GM12878 (cell line): Measurements from ENCODE around the gene ARHGAP12. TPM values are rescaled to one million over a fixed set of nuclear protein-coding genes. Genes with fewer than 3 reads are reported as not detected.

Source experiments
- ATAC-seq: fragments of 200-7000 bp; cut with Tn5 transposase; 3 replicates; pipeline ENCODE4 v1.9.1; 2020; ENCODE audit warnings: mild to moderate bottlenecking, moderate library complexity
- BruUV-seq: library from RNA; stranded (reverse); fragments of 400-500 nt; replicated peaks from 2 replicates; lab custom pipeline; 2021; lab: Mats Ljungman, UMichigan
- CTCF ChIA-PET: fragments of 300-600 bp; sonication (Branson Sonifier 250); formaldehyde crosslinking; extraction: SDS; loops from one replicate; lab custom pipeline; 2021; ENCODE audit warnings: inconsistent platforms; lab: Yijun Ruan, JAX
- POLR2A ChIA-PET: fragments of 350-600 bp; formaldehyde crosslinking; extraction: SDS; loops from one replicate; lab custom pipeline; 2021; ENCODE audit warnings: inconsistent platforms; lab: Charles Lee
- RAD21 ChIA-PET: fragments of 300-600 bp; sonication (Branson Sonifier 250); formaldehyde crosslinking; loops from one replicate; lab custom pipeline; 2023; ENCODE audit warnings: antibody characterized with exemption; ENCODE audit not compliant: unreplicated experiment; lab: Charles Lee
- SMC1A ChIA-PET: fragments of 300-600 bp; sonication (Branson Sonifier 250); formaldehyde crosslinking; loops from one replicate; lab custom pipeline; 2023; ENCODE audit not compliant: unreplicated experiment, uncharacterized antibody; lab: Charles Lee
- DNase-seq: peaks from one replicate; pipeline ENCODE4 v3.0.0-alpha.2; 2011; ENCODE audit warnings: low read depth, low spot score
- FAIRE-seq: peaks from 3 replicates; lab custom pipeline; 2011; peaks lifted over from hg19 to GRCh38; lab: Jason Lieb, UNC
- H2AFZ ChIP-seq: 2 replicates; pipeline ENCODE4 v1.6.0; 2011; ENCODE audit warnings: low read depth, low read length, control low read depth; ENCODE audit not compliant: control insufficient read depth
- H3K27ac ChIP-seq: 2 replicates; pipeline ENCODE4 v1.5.1; 2011; ENCODE audit warnings: control low read depth; ENCODE audit not compliant: control insufficient read depth, insufficient read depth
- H3K27me3 ChIP-seq, 2 experiments: replicated peaks in 1 of 2; 2 replicates each; pipeline versions ENCODE4 v1.6.0 to v1.6.1; 2011; ENCODE audit warnings: low read length in 1 of 2; ENCODE audit not compliant: control insufficient read depth in 2 of 2, insufficient read depth in 2 of 2
- H3K36me3 ChIP-seq, 2 experiments: 2 replicates each; pipeline ENCODE4 v1.5.1; 2011; ENCODE audit warnings: low read length in 1 of 2; ENCODE audit not compliant: control insufficient read depth in 2 of 2, insufficient read depth in 2 of 2
- H3K4me1 ChIP-seq: 2 replicates; pipeline ENCODE4 v1.6.1; 2011; ENCODE audit warnings: mild to moderate bottlenecking, low read length, moderate library complexity, mixed read lengths; ENCODE audit not compliant: control insufficient read depth, insufficient read depth
- H3K4me2 ChIP-seq: 2 replicates; pipeline ENCODE4 v1.6.0; 2011; ENCODE audit warnings: control low read depth; ENCODE audit not compliant: control insufficient read depth, insufficient read depth
- H3K4me3 ChIP-seq: fragments of 200-600 bp; sonication (generic); 2 replicates; pipeline ENCODE4 v1.5.1; 2016
- H3K79me2 ChIP-seq: 2 replicates; pipeline ENCODE4 v1.6.0; 2011; ENCODE audit warnings: low read length; ENCODE audit not compliant: control insufficient read depth, insufficient read depth
- H3K9ac ChIP-seq: 2 replicates; pipeline ENCODE4 v1.8.0; 2011; ENCODE audit warnings: low read length, control low read depth, mixed read lengths; ENCODE audit not compliant: control insufficient read depth, insufficient read depth
- H3K9me3 ChIP-seq: replicated peaks from 3 replicates; pipeline ENCODE4 v1.5.1; 2011; ENCODE audit warnings: mild to moderate bottlenecking, low read length; ENCODE audit not compliant: control insufficient read depth, insufficient read depth
- H4K20me1 ChIP-seq: 2 replicates; pipeline ENCODE4 v1.6.0; 2011; ENCODE audit not compliant: control insufficient read depth, insufficient read depth
- BRCA1 ChIP-seq: IDR thresholded peaks from 2 replicates; pipeline ENCODE4 v1.6.1; 2011; ENCODE audit warnings: low read depth, low read length, improper control_type of control experiment
- CTCF ChIP-seq, 3 experiments: IDR thresholded peaks in 2 of 3; conservative IDR thresholded peaks in 1 of 3; 2 replicates each; pipeline ENCODE4 v1.5.1; 2011; ENCODE audit warnings: low read depth in 3 of 3, low read length in 3 of 3, mild to moderate bottlenecking in 3 of 3, control low read depth in 2 of 3, moderate library complexity in 2 of 3, inconsistent platforms in 1 of 3, mixed read lengths in 1 of 3; ENCODE audit not compliant: control insufficient read depth in 2 of 3, insufficient read depth in 1 of 3; ENCODE audit errors: extremely low read depth in 1 of 3
- EED ChIP-seq: sonication (generic); IDR thresholded peaks from 2 replicates; pipeline ENCODE4 v1.6.1; 2016; ENCODE audit warnings: antibody characterized with exemption, low read depth
- HCFC1 ChIP-seq: fragments of 150-350 bp; IDR thresholded peaks from 2 replicates; pipeline ENCODE4 v1.6.1; 2014; ENCODE audit warnings: low read length
- MAX ChIP-seq: IDR thresholded peaks from 2 replicates; pipeline ENCODE4 v1.6.1; 2012; ENCODE audit warnings: low read depth, low read length, improper control_type of control experiment
- MYB ChIP-seq: fragments of 150-350 bp; IDR thresholded peaks from 2 replicates; pipeline ENCODE4 v1.6.1; 2014; ENCODE audit warnings: mild to moderate bottlenecking, low read depth, low read length, borderline replicate concordance
- SKIL ChIP-seq: fragments of 450-650 bp; IDR thresholded peaks from 2 replicates; pipeline ENCODE4 v1.6.1; 2017; ENCODE audit warnings: mild to moderate bottlenecking, low read depth, inconsistent platforms; ENCODE audit not compliant: poor library complexity, severe bottlenecking
- TARDBP ChIP-seq: IDR thresholded peaks from 2 replicates; pipeline ENCODE4 v1.6.1; 2016; ENCODE audit warnings: borderline replicate concordance
- USF1 ChIP-seq: IDR thresholded peaks from 2 replicates; pipeline ENCODE4 v1.6.1; 2011; ENCODE audit warnings: borderline replicate concordance, low read depth, mild to moderate bottlenecking, moderate library complexity, mixed read lengths, low read length; ENCODE audit not compliant: insufficient read depth; ENCODE audit errors: extremely low read length
- USF2 ChIP-seq: IDR thresholded peaks from 2 replicates; pipeline ENCODE4 v1.6.1; 2011; ENCODE audit warnings: low read depth, low read length, improper control_type of control experiment, borderline replicate concordance
- ZBTB40 ChIP-seq: fragments of 450-650 bp; IDR thresholded peaks from 2 replicates; pipeline ENCODE4 v1.6.1; 2016; ENCODE audit warnings: mild to moderate bottlenecking, moderate library complexity, borderline replicate concordance
- ZZZ3 ChIP-seq: IDR thresholded peaks from 2 replicates; pipeline ENCODE4 v1.6.1; 2011; ENCODE audit warnings: low read depth; ENCODE audit not compliant: control insufficient read depth, insufficient read length
- WGBS: methylation state at CpG from one replicate; pipeline ENCODE4 v1.1.6; 2016; ENCODE audit warnings: low lambda C conversion rate; ENCODE audit not compliant: insufficient replicate concordance, insufficient coverage; ENCODE audit errors: missing lambda C conversion rate; 5-methylcytosine and 5-hydroxymethylcytosine counted together
- in situ Hi-C: fragments of 300-500 bp; cut with MboI; formaldehyde crosslinking; loops from 9 replicates; pipeline ENCODE4 v1.14.3; 2018; ENCODE audit warnings: mixed read lengths
- intact Hi-C: fragments of 100-400 bp; cut with micrococcal nuclease; formaldehyde crosslinking; loops from one replicate; pipeline ENCODE4 v1.14.2; 2022; ENCODE audit not compliant: unreplicated experiment
- polyA plus RNA-seq, 11 experiments: library from polyadenylated mRNA; depleted of rRNA in 4 of 11; unstranded in 6 of 11; stranded (reverse) in 5 of 11; fragments of >200 nt; fragmentation: Nextera tagmentation in 4 of 11; fragmentation: Illumina TruSeq in 1 of 11; extraction: Ambion mirVana in 4 of 11; extraction: Trizol in 1 of 11; gene quantifications; 1 replicate in 1 of 11; 2 replicates in 10 of 11; pipeline versions ENCODE4 v1.2.1 to v1.2.3, GENCODE V29; 2011 to 2016; ENCODE audit warnings: inconsistent platforms in 2 of 11, missing spikeins in 2 of 11, low read depth in 1 of 11
- total RNA-seq, 4 experiments: library from RNA; depleted of rRNA in 3 of 4; stranded (reverse); fragments of >200 nt in 3 of 4; fragmentation: Illumina TruSeq in 1 of 4; extraction: Trizol in 1 of 4; gene quantifications; 2 replicates each; pipeline versions ENCODE4 v1.2.1 to v1.2.3, GENCODE V29; 2013 to 2021

The ARHGAP12 gene
- total and polyA plus RNA-seq, 10 of the 15 experiments (the other 5 are each of a cell fraction or from before 2014, with no cell fraction given), result 5.4 to 15.6 (median 8.5) TPM

GRCh38 chr10:31804352-31804810 is 124.2 kb downstream of the ARHGAP12 start:
- intact Hi-C loops, result loop anchor here (10.0 kb wide), 1 partner anchor 720 kb away; no protein-coding TSS in a partner anchor
- CTCF ChIA-PET, result no interaction called here
- no peak overlapping the region for H3K4me2 ChIP-seq

More at GRCh38 chr10:31804352-31804810, 124.2 kb downstream of the ARHGAP12 start:
- no peak for FAIRE-seq
- H3K9me3 ChIP-seq, result no peaks in the 10 kb centered on the region
- TF ChIP-seq SKIL, result no peak
- TF ChIP-seq USF1, result no peak
- no peak for TF ChIP-seq USF2
- TF ChIP-seq MAX, result no peak
- TF ChIP-seq EED, result no peak
- no peak for TF ChIP-seq ZZZ3
- TF ChIP-seq ZBTB40, result no peak
- TF ChIP-seq BRCA1, result no peak
- TF ChIP-seq TARDBP, result no peak
- no peak for TF ChIP-seq CTCF (IDR thresholded peaks at IDR 0.05 in 2 of 3, conservative IDR thresholded peaks at IDR 0.05 in 1 of 3; ENCODE audit: control insufficient read depth in 2 of 3, extremely low read depth in 1 of 3, insufficient read depth in 1 of 3, low read depth in 3 of 3, low read length in 3 of 3)
- no peak for TF ChIP-seq HCFC1
- no peak for TF ChIP-seq MYB
- TF ChIP-seq, all 136 proteins: peak for 0
- in situ Hi-C loops, result loop anchor here (10.0 kb wide), 1 partner anchor 480 kb away; no protein-coding TSS in a partner anchor
- Histone ChIP-seq H3K9ac (no peak overlapping the region), H3K36me3 (no peaks in the 10 kb centered on the region), H3K27ac (no peak overlapping the region), H3K4me3 (no peak overlapping the region), H3K4me1 (peaks cover 3% of the 10 kb centered on the region), H3K27me3 (no peaks in the 10 kb centered on the region), H2AFZ (no peak overlapping the region), H3K79me2 (no peaks in the 10 kb centered on the region), H4K20me1 (no peaks in the 10 kb centered on the region)
- POLR2A ChIA-PET, result interaction anchor here (0.6 to 0.7 kb wide), 2 partner anchors 144 to 774 kb away, joined by 3 to 4 read pairs; no protein-coding TSS in a partner anchor
- SMC1A ChIA-PET, result no interaction called here
- DNase-seq (no peak), ATAC-seq (no peak)
- whole genome bisulfite sequencing, result 99% methylated on average over 4 of the region's 7 CpGs
- RAD21 ChIA-PET, result no interaction called here
- no TSS peak for BruUV-seq
